ENCODE data around the gene LMO1.

GRCh38 chr11:8221046-8221723, 42.5 kb downstream of the LMO1 start:
- no peak for TF ChIP-seq CTCF (IDR thresholded peaks at IDR 0.05)
- no peak for TF ChIP-seq EP300 (IDR thresholded peaks at IDR 0.05)
- no peak for TF ChIP-seq POLR2AphosphoS5 (IDR thresholded peaks at IDR 0.05)
- TF ChIP-seq POLR2A (IDR thresholded peaks at IDR 0.05) = no peak

Measured in suprapubic skin (tissue), 4 donors.